Measurements from ENCODE around the gene DNLZ.
"Not testable (repeated sequence)": the region's sequence is repeated elsewhere in the genome, so short reads cannot be mapped to it uniquely, and the experiment has no call there.

DNLZ gene

GRCh38 chr9:136328622-136329041 lies 34.9 kb downstream of the DNLZ start:
- no peak for DNase-seq

- DNase-seq, result peak; percentile 54
Observed at GRCh38 chr9:136328011-136328621, 35.4 kb downstream of the DNLZ start.

GRCh38 chr9:136327304-136327974 lies 36.1 kb downstream of the DNLZ start, which contains the start of gene GPSM1:
Gene GPSM1 (plus strand): TSS chr9:136327539. CDS start chr9:136327696, 157 bp downstream.
- DNase-seq, result peak; percentile 62

- DNase-seq, result no peak
Observed at GRCh38 chr9:136326761-136327303, 36.7 kb downstream of the DNLZ start.

- no peak for DNase-seq
Observed at GRCh38 chr9:136326061-136326760, 37.3 kb downstream of the DNLZ start.

- no peak for DNase-seq
Observed at GRCh38 chr9:136325358-136325757, 38.2 kb downstream of the DNLZ start.

- DNase-seq, result no peak
Observed at GRCh38 chr9:136324501-136325300, 38.8 kb downstream of the DNLZ start.

GRCh38 chr9:136323371-136323789 lies 40.2 kb downstream of the DNLZ start:
- peak; percentile 60 for DNase-seq

- no peak for DNase-seq
Observed at GRCh38 chr9:136322756-136323330, 40.7 kb downstream of the DNLZ start.

- DNase-seq, result no peak
Observed at GRCh38 chr9:136321561-136321960, 42.0 kb downstream of the DNLZ start.

- not testable (repeated sequence) for DNase-seq
Observed at GRCh38 chr9:136320972-136321371, 42.6 kb downstream of the DNLZ start.

- not testable (repeated sequence) for DNase-seq
Observed at GRCh38 chr9:136319955-136320354, 43.6 kb downstream of the DNLZ start.

GRCh38 chr9:136319244-136319643 lies 44.3 kb downstream of the DNLZ start:
- not testable (repeated sequence) for DNase-seq

GRCh38 chr9:136318776-136319241 lies 44.7 kb downstream of the DNLZ start:
- no peak for DNase-seq

GRCh38 chr9:136318111-136318775 lies 45.3 kb downstream of the DNLZ start:
- DNase-seq, result no peak

GRCh38 chr9:136317695-136318094 lies 45.8 kb downstream of the DNLZ start:
- no peak for DNase-seq

GRCh38 chr9:136316896-136317676 lies 46.5 kb downstream of the DNLZ start:
- no peak for DNase-seq

- no peak for DNase-seq
Observed at GRCh38 chr9:136316271-136316751, 47.2 kb downstream of the DNLZ start.

- DNase-seq, result no peak
Observed at GRCh38 chr9:136314944-136315343, 48.6 kb downstream of the DNLZ start.

GRCh38 chr9:136314056-136314416 lies 49.5 kb downstream of the DNLZ start:
- DNase-seq, result no peak

Measured in RPMI8226 (cell line).